Body of pancreas (tissue), 4 donors: Measurements from ENCODE around the gene KAT2A. TPM values are rescaled to one million over a fixed set of nuclear protein-coding genes. Genes with fewer than 3 reads are reported as not detected.
A peak's percentile ranks its signal among the peaks of the same experiment; 100 is the strongest.

Experiments used
- ATAC-seq: fragments of 150-250 bp; one replicate; pipeline ENCODE4 v1.9.1; 2016
- DNase-seq, 4 donors: peaks; one replicate each; pipeline ENCODE4 v3.0.0-alpha.2; 2019
- H3K27ac ChIP-seq, 4 donors: fragments of 200-600 bp; sonication (generic); 1 replicate in 3 of 4; 2 replicates in 1 of 4; pipeline versions ENCODE4 v1.5.1 to v1.6.1; 2016 to 2019; ENCODE audit warnings: mild to moderate bottlenecking in 1 of 4, mixed read lengths in 1 of 4, moderate library complexity in 1 of 4
- H3K27me3 ChIP-seq, 2 donors: fragments of 200-600 bp; sonication (generic); one replicate each; pipeline ENCODE4 v1.6.0; 2016; ENCODE audit warnings: mild to moderate bottlenecking in 1 of 2
- H3K36me3 ChIP-seq, 2 donors: fragments of 200-600 bp; sonication (generic); replicated peaks in 1 of 2; 2 replicates each; pipeline ENCODE4 v1.5.1; 2016; ENCODE audit warnings: low read depth in 2 of 2; ENCODE audit not compliant: insufficient read depth in 1 of 2
- H3K4me1 ChIP-seq: fragments of 200-600 bp; sonication (generic); one replicate; pipeline ENCODE4 v1.6.0; 2016
- H3K4me3 ChIP-seq, 2 donors: fragments of 200-600 bp; sonication (generic); 1 replicate in 1 of 2; 2 replicates in 1 of 2; pipeline ENCODE4 v1.5.1; 2016 to 2019
- H3K9me3 ChIP-seq, 3 donors: fragments of 200-600 bp; sonication (generic); 1 replicate in 2 of 3; 2 replicates in 1 of 3; pipeline ENCODE4 v1.5.1; 2016
- CTCF ChIP-seq, 7 experiments: fragments of 450-650 bp in 4 of 7; fragments of 200-600 bp in 3 of 7; sonication (generic) in 3 of 7; IDR thresholded peaks; one replicate each; pipeline ENCODE4 v1.5.1; 2016 to 2019; ENCODE audit warnings: antibody characterized with exemption in 7 of 7
- POLR2A ChIP-seq, 3 donors: fragments of 450-650 bp; IDR thresholded peaks; one replicate each; pipeline ENCODE4 v1.6.1; 2016; ENCODE audit warnings: antibody characterized with exemption in 3 of 3, mild to moderate bottlenecking in 2 of 3
- WGBS, 2 donors: methylation state at CpG; one replicate each; pipeline ENCODE4 v1.1.5; 2017; 5-methylcytosine and 5-hydroxymethylcytosine counted together
- intact Hi-C: fragments of 100-400 bp; cut with DNase I; formaldehyde crosslinking; loops from one replicate; pipeline ENCODE4 v1.15.1; 2023
- total RNA-seq, 2 donors: library from RNA; depleted of rRNA; stranded (reverse); fragments of >200 nt; gene quantifications; one replicate each; pipeline ENCODE4 v1.1.0, GENCODE V29; 2016

Gene KAT2A
- total RNA-seq, 2 donors from 2014 or later = 50.6 to 58.7 TPM

- H3K4me3 ChIP-seq = no peak overlapping the region
- TF ChIP-seq CTCF (IDR thresholded peaks at IDR 0.05) = no peak
- no peak for TF ChIP-seq POLR2A (IDR thresholded peaks at IDR 0.05)
- ATAC-seq (no peak), DNase-seq (no peak)
- 85 to 88% methylated on average over 12 to 28 of the region's 28 CpGs for WGBS, 2 donors
- peak overlapping the region; percentile 79 to 90 (median 84) for H3K27ac ChIP-seq
- no peaks in the 10 kb centered on the region for H3K27me3 ChIP-seq
- intact Hi-C loops = loop anchor here (5.0 kb wide), 1 partner anchor 41 kb away; no protein-coding TSS in a partner anchor
- peaks cover 35% of the 10 kb centered on the region for H3K4me1 ChIP-seq
- peaks cover 0 to 2% of the 10 kb centered on the region in 2 donors for H3K36me3 ChIP-seq
- no peaks in the 10 kb centered on the region for H3K9me3 ChIP-seq
These were observed 7.7 kb downstream of the KAT2A start for GRCh38 chr17:42113293-42114069.

GRCh38 chr17:42112552-42113176 is 8.5 kb downstream of the KAT2A start, which contains the start of gene DHX58:
DHX58 (minus strand) TSS chr17:42112714; CDS start chr17:42111892, 822 bp downstream.
- WGBS, 2 donors = 1 to 2% methylated on average over 9 to 10 of the region's 10 CpGs
- ATAC-seq = peak; percentile 88
- H3K4me3 ChIP-seq = peak within 1 kb of the TSS; percentile 17 to 31
- H3K27ac ChIP-seq = peak within 1 kb of the TSS; percentile 79 to 90 (median 84)
- DNase-seq = peak; percentile 79 to 90 (median 84)
- H3K27me3 ChIP-seq = no peaks in the 10 kb centered on the region
- no peaks in the 10 kb centered on the region for H3K9me3 ChIP-seq
- H3K4me1 ChIP-seq = peaks cover 35% of the 10 kb centered on the region
- intact Hi-C loops = loop anchor here (5.0 kb wide), 1 partner anchor 40 kb away; no protein-coding TSS in a partner anchor
- H3K36me3 ChIP-seq = peaks cover 0 to under 1% of the 10 kb centered on the region in 2 donors
- TF ChIP-seq CTCF (IDR thresholded peaks at IDR 0.05) = no peak
- TF ChIP-seq POLR2A (IDR thresholded peaks at IDR 0.05) = peak; percentile 31 to 73 (median 67)

DNA sequence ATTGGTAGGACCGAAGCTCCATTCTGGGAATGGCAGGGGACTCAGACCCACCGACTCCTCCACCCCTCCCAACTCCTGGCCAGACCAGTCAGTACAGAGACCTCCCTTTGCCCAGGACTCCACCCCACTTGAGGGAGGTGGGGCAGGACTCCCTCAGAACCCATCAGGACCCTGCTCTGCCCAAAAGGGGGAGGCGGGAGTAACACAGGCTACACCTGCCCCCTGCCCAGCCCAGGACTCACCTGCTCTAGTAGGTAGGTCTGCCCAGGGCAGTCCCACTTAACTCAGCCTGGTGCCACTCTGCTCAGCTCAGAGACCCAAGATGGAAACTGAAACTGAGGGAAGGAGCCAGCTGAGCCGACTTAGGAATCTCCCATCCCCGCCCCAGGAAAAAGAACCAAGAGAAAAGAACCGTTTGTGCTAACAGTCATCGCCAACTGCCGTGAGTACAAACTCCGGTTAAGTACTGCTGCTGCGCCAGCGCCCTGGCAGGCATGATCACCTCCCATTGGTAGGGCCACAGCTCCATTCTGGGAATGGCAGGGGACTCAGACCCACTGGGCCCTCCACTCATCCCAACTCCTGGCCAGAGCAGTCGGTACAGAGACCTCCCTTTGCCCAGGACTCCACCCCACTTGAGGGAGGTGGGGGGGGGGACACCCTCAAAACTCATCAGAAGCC is 9.2 kb downstream of the KAT2A start:
- intact Hi-C loops = loop anchor here (5.0 kb wide), 1 partner anchor 40 kb away; no protein-coding TSS in a partner anchor
- peak; percentile 56 to 68 (median 58) for DNase-seq
- 0 to 9% methylated on average over 8 to 12 of the region's 12 CpGs for WGBS, 2 donors
- H3K9me3 ChIP-seq = no peaks in the 10 kb centered on the region
- H3K27ac ChIP-seq = peak overlapping the region; percentile 79 to 90 (median 84)
- no peak for TF ChIP-seq POLR2A (IDR thresholded peaks at IDR 0.05)
- TF ChIP-seq CTCF (IDR thresholded peaks at IDR 0.05) = no peak
- ATAC-seq = peak; percentile 34
- H3K4me1 ChIP-seq = peaks cover 35% of the 10 kb centered on the region
- no peaks in the 10 kb centered on the region for H3K27me3 ChIP-seq
- H3K36me3 ChIP-seq = no peaks in the 10 kb centered on the region
- peak overlapping the region; percentile 17 to 31 for H3K4me3 ChIP-seq

DNA sequence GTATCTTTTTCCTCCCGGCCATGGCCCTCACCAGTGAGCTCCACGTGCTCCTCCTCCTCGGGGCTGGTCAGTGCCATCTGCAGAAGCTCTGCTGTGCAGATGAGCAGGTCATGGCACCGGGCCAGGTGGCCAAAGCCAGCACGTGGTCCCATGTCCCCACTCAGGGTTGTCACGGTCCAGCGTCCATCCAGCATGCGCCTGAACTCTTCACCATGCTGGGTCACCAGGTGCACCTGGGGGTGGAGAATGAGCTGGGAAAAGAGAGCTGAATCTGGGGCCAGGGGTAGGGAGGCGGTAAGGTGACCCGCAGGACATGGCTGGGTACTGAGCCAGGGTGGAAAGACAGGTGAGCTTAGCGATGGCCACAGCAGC is 9.9 kb downstream of the KAT2A start:
- no peak overlapping the region for H3K4me3 ChIP-seq
- 84 to 95% methylated on average over 10 of the region's 11 CpGs for WGBS, 2 donors
- no peaks in the 10 kb centered on the region for H3K36me3 ChIP-seq

More for the DNA sequence above, 9.9 kb downstream of the KAT2A start:
- H3K4me1 ChIP-seq = peaks cover 27% of the 10 kb centered on the region
- DNase-seq (no peak), ATAC-seq (no peak)
- no peaks in the 10 kb centered on the region for H3K9me3 ChIP-seq
- H3K27me3 ChIP-seq = no peaks in the 10 kb centered on the region
- TF ChIP-seq POLR2A (IDR thresholded peaks at IDR 0.05) = no peak
- no peak for TF ChIP-seq CTCF (IDR thresholded peaks at IDR 0.05)
- intact Hi-C loops = loop anchor here (5.0 kb wide), 1 partner anchor 39 kb away; no protein-coding TSS in a partner anchor
- peak overlapping the region in 3 of 4 donors; percentile 79 to 90 (median 86) for H3K27ac ChIP-seq
